ENCODE measurements around the gene HFE. TPM values are rescaled to one million over a fixed set of nuclear protein-coding genes. Genes with fewer than 3 reads are reported as not detected.
A peak's percentile ranks its signal among the peaks of the same experiment; 100 is the strongest.

The HFE gene
- total RNA-seq, 3 donors from 2014 or later (not counting 1 experiment from before 2014, with no cell fraction given), result 1.5 to 2.3 (median 1.8) TPM

- peaks cover 7% of the 10 kb centered on the region for H3K36me3 Mint-ChIP-seq
- no peaks in the 10 kb centered on the region for H3K9me3 ChIP-seq (ENCODE audit: control insufficient read depth, insufficient read depth, low read length)
- TF ChIP-seq CTCF (IDR thresholded peaks at IDR 0.05), result no peak
- intact Hi-C loops (cut with micrococcal nuclease), result loop anchor here (1.0 to 5.0 kb wide), 11 partner anchors 20 to 1685 kb away; partner anchors contain the start of gene HMGN4
- peaks cover 3% of the 10 kb centered on the region for H3K36me3 ChIP-seq (ENCODE audit: control insufficient read depth, insufficient read depth, low read length)
- peak overlapping the region; percentile 82 for H3K4me3 ChIP-seq (ENCODE audit: low read length)
- H3K9me3 Mint-ChIP-seq, result no peaks in the 10 kb centered on the region
- no peaks in the 10 kb centered on the region for H3K27me3 Mint-ChIP-seq (ENCODE audit: low read depth in 2 of 2)
- under 1% methylated on average over 45 of the region's 45 CpGs for WGBS (ENCODE audit: insufficient coverage)
- DNase-seq, result peak; percentile 69 to 95
- H3K27me3 ChIP-seq (ENCODE audit: control insufficient read depth, insufficient read depth, low read length), result no peaks in the 10 kb centered on the region
- H3K4me3 Mint-ChIP-seq, result peak overlapping the region; percentile 99
- peak; percentile 81 to 94 (median 83) for ATAC-seq
- peaks cover 26% of the 10 kb centered on the region for H3K4me1 ChIP-seq (ENCODE audit: control insufficient read depth, insufficient read depth, low read length)
- peak overlapping the region; percentile 97 for H3K27ac ChIP-seq (ENCODE audit: low read length)
- H3K27ac Mint-ChIP-seq, result peak overlapping the region; percentile 98 to 100
- peaks cover 48 to 58% of the 10 kb centered on the region in 2 donors for H3K4me1 Mint-ChIP-seq
Measured at GRCh38 chr6:26123947-26124780, 36.9 kb downstream of the HFE start.

- H3K27ac Mint-ChIP-seq, result peak overlapping the region; percentile 98 to 100
- peak in 1 of 2 donors; percentile 48 for DNase-seq
- Histone ChIP-seq H3K4me1 (ENCODE audit: control insufficient read depth, insufficient read depth, low read length) (peaks cover 29% of the 10 kb centered on the region), H3K27me3 (ENCODE audit: control insufficient read depth, insufficient read depth, low read length) (no peaks in the 10 kb centered on the region), H3K4me3 (ENCODE audit: low read length) (peak overlapping the region; percentile 82), H3K27ac (ENCODE audit: low read length) (peak overlapping the region; percentile 97), H3K9me3 (ENCODE audit: control insufficient read depth, insufficient read depth, low read length) (no peaks in the 10 kb centered on the region), H3K36me3 (ENCODE audit: control insufficient read depth, insufficient read depth, low read length) (peaks cover 10% of the 10 kb centered on the region)
- peak overlapping the region; percentile 99 for H3K4me3 Mint-ChIP-seq
- peaks cover 7% of the 10 kb centered on the region for H3K36me3 Mint-ChIP-seq
- no peaks in the 10 kb centered on the region for H3K27me3 Mint-ChIP-seq (ENCODE audit: low read depth in 2 of 2)
- ATAC-seq, result no peak
- TF ChIP-seq CTCF (IDR thresholded peaks at IDR 0.05), result no peak
- H3K4me1 Mint-ChIP-seq, result peaks cover 48 to 65% of the 10 kb centered on the region in 2 donors
- intact Hi-C loops (cut with micrococcal nuclease), result loop anchor here (1.0 to 5.0 kb wide), 5 partner anchors 91 to 1684 kb away; partner anchors contain the start of gene HMGN4
- no peaks in the 10 kb centered on the region for H3K9me3 Mint-ChIP-seq
- WGBS (ENCODE audit: insufficient coverage), result 0% methylated on average over 18 of the region's 22 CpGs
Measured at GRCh38 chr6:26124781-26125685, 37.8 kb downstream of the HFE start.

- Mint-ChIP-seq H3K27ac (peak overlapping the region; percentile 98 to 100), H3K36me3 (peaks cover 7% of the 10 kb centered on the region), H3K4me3 (peak overlapping the region; percentile 99), H3K27me3 (ENCODE audit: low read depth in 2 of 2) (no peaks in the 10 kb centered on the region), H3K4me1 (peaks cover 48 to 69% of the 10 kb centered on the region in 2 donors), H3K9me3 (no peaks in the 10 kb centered on the region)
- Histone ChIP-seq H3K4me1 (ENCODE audit: control insufficient read depth, insufficient read depth, low read length) (peaks cover 29% of the 10 kb centered on the region), H3K36me3 (ENCODE audit: control insufficient read depth, insufficient read depth, low read length) (peaks cover 12% of the 10 kb centered on the region), H3K4me3 (ENCODE audit: low read length) (peak overlapping the region; percentile 82), H3K9me3 (ENCODE audit: control insufficient read depth, insufficient read depth, low read length) (no peaks in the 10 kb centered on the region), H3K27ac (ENCODE audit: low read length) (peak overlapping the region; percentile 97), H3K27me3 (ENCODE audit: control insufficient read depth, insufficient read depth, low read length) (no peaks in the 10 kb centered on the region)
- no peak for TF ChIP-seq CTCF (IDR thresholded peaks at IDR 0.05)
- DNase-seq (peak in 1 of 2 donors; percentile 34), ATAC-seq (no peak)
- intact Hi-C loops (cut with micrococcal nuclease), result no loop called here
- WGBS (ENCODE audit: insufficient coverage), result 0% methylated on average over 7 of the region's 8 CpGs
Measured at GRCh38 chr6:26126394-26127235, 39.4 kb downstream of the HFE start.

Measured in natural killer cell (primary cell).